H1 (cell line): ENCODE measurements around the gene ELSPBP1. TPM values are rescaled to one million over a fixed set of nuclear protein-coding genes. Genes with fewer than 3 reads are reported as not detected.

ENCODE experiments used
- CTCF ChIA-PET: fragments of 300-600 bp; sonication (Branson Sonifier 250); formaldehyde crosslinking; loops from one replicate; lab custom pipeline; 2021; ENCODE audit not compliant: partially characterized antibody; lab: Charles Lee
- POLR2A ChIA-PET: fragments of 300-600 bp; sonication (Branson Sonifier 250); formaldehyde crosslinking; loops from one replicate; lab custom pipeline; 2021; ENCODE audit warnings: inconsistent platforms; ENCODE audit not compliant: partially characterized antibody; lab: Charles Lee
- DNase-seq, 2 experiments: peaks; one replicate each; pipeline versions ENCODE4 v3.0.0 to v3.0.0-alpha.2; 2010 to 2022; ENCODE audit warnings: low spot score in 2 of 2, low read depth in 1 of 2, mixed read lengths in 1 of 2
- FAIRE-seq: peaks from 2 replicates; lab custom pipeline; 2011; peaks lifted over from hg19 to GRCh38; lab: Jason Lieb, UNC
- H2AFZ ChIP-seq: 2 replicates; pipeline ENCODE4 v1.8.1; 2012; ENCODE audit warnings: low read length, inconsistent platforms
- H2AK5ac ChIP-seq: 2 replicates; pipeline ENCODE4 v1.6.1; 2013; ENCODE audit warnings: low read depth, low read length
- H2BK120ac ChIP-seq: replicated peaks from 2 replicates; pipeline ENCODE3; 2013; ENCODE audit warnings: low read depth, low read length, inconsistent platforms
- H2BK12ac ChIP-seq: 2 replicates; pipeline ENCODE4 v1.6.1; 2013; ENCODE audit warnings: low read depth, low read length
- H2BK15ac ChIP-seq: 2 replicates; pipeline ENCODE4 v1.6.1; 2013; ENCODE audit warnings: low read length
- H2BK20ac ChIP-seq: 2 replicates; pipeline ENCODE4 v1.6.1; 2013; ENCODE audit warnings: low read length
- H2BK5ac ChIP-seq: 2 replicates; pipeline ENCODE4 v1.6.1; 2013; ENCODE audit warnings: low read depth, low read length
- H3K14ac ChIP-seq: 2 replicates; pipeline ENCODE4 v1.6.1; 2013; ENCODE audit warnings: inconsistent platforms; ENCODE audit not compliant: insufficient read length
- H3K18ac ChIP-seq: 2 replicates; pipeline ENCODE4 v1.6.1; 2013; ENCODE audit warnings: low read length; ENCODE audit errors: extremely low read depth
- H3K23ac ChIP-seq: 2 replicates; pipeline ENCODE4 v1.6.1; 2013; ENCODE audit warnings: inconsistent platforms; ENCODE audit not compliant: insufficient read length
- H3K23me2 ChIP-seq: 2 replicates; pipeline ENCODE4 v1.6.1; 2013; ENCODE audit warnings: low read depth, low read length
- H3K27ac ChIP-seq: 2 replicates; pipeline ENCODE4 v1.6.1; 2011; ENCODE audit warnings: low read depth, low read length, inconsistent platforms
- H3K27me3 ChIP-seq, 4 experiments: replicated peaks in 1 of 4; 1 replicate in 1 of 4; 2 replicates in 3 of 4; pipeline versions ENCODE4 v1.6.1 to v1.8.1; 2011 to 2013; ENCODE audit warnings: low read length in 3 of 4, mild to moderate bottlenecking in 3 of 4, inconsistent platforms in 2 of 4, mixed read lengths in 2 of 4, moderate library complexity in 1 of 4; ENCODE audit not compliant: control insufficient read depth in 3 of 4, insufficient read depth in 3 of 4; ENCODE audit errors: extremely low read depth in 1 of 4
- H3K36me3 ChIP-seq, 4 experiments: 2 replicates each; pipeline versions ENCODE4 v1.6.1 to v1.8.1; 2011 to 2013; ENCODE audit warnings: mild to moderate bottlenecking in 4 of 4, low read length in 3 of 4, moderate library complexity in 2 of 4, control low read depth in 1 of 4, inconsistent platforms in 1 of 4; ENCODE audit not compliant: insufficient read depth in 4 of 4, control insufficient read depth in 2 of 4
- H3K4ac ChIP-seq: replicated peaks from 2 replicates; pipeline ENCODE3; 2013; ENCODE audit warnings: low read length, low read depth, mixed read lengths, inconsistent platforms; ENCODE audit not compliant: insufficient read length
- H3K4me1 ChIP-seq, 4 experiments: replicated peaks in 1 of 4; 1 replicate in 1 of 4; 2 replicates in 3 of 4; pipeline versions ENCODE4 v1.6.1 to v1.8.1; 2011 to 2013; ENCODE audit warnings: low read length in 3 of 4, inconsistent platforms in 2 of 4, mixed read lengths in 1 of 4; ENCODE audit not compliant: insufficient read depth in 4 of 4, control insufficient read depth in 3 of 4
- H3K4me2 ChIP-seq, 2 experiments: 2 replicates each; pipeline versions ENCODE4 v1.6.1 to v1.8.1; 2011 to 2013; ENCODE audit warnings: low read depth in 2 of 2, low read length in 2 of 2, control low read depth in 1 of 2, inconsistent platforms in 1 of 2, mild to moderate bottlenecking in 1 of 2; ENCODE audit not compliant: insufficient read depth in 1 of 2
- H3K4me3 ChIP-seq, 4 experiments: fragments of 200-600, 300-600 bp in 1 of 4; sonication (generic), shearing (Covaris generic), sonication (Bioruptor Twin) in 1 of 4; 2 replicates each; pipeline versions ENCODE4 v1.5.1 to v1.8.1; 2011 to 2016; ENCODE audit warnings: low read length in 4 of 4, low read depth in 3 of 4, control low read depth in 2 of 4, inconsistent platforms in 2 of 4, mild to moderate bottlenecking in 2 of 4, mixed read lengths in 1 of 4, moderate library complexity in 1 of 4; ENCODE audit not compliant: insufficient read depth in 2 of 4; ENCODE audit errors: extremely low read depth in 1 of 4
- H3K56ac ChIP-seq: replicated peaks from 2 replicates; pipeline ENCODE3; 2013; ENCODE audit warnings: low read depth, mild to moderate bottlenecking, mixed read lengths, low read length, inconsistent platforms; ENCODE audit not compliant: insufficient read length
- H3K79me1 ChIP-seq: 2 replicates; pipeline ENCODE4 v1.6.1; 2013; ENCODE audit warnings: low read depth, low read length, control low read depth
- H3K79me2 ChIP-seq, 2 experiments: 2 replicates each; pipeline versions ENCODE4 v1.6.1 to v1.8.1; 2012 to 2013; ENCODE audit warnings: low read length in 2 of 2, mild to moderate bottlenecking in 2 of 2, inconsistent platforms in 1 of 2; ENCODE audit not compliant: insufficient read depth in 2 of 2, control insufficient read depth in 1 of 2
- H3K9ac ChIP-seq, 4 experiments: replicated peaks in 1 of 4; 1 replicate in 1 of 4; 2 replicates in 3 of 4; pipeline versions ENCODE4 v1.6.1 to v1.8.1; 2011 to 2013; ENCODE audit warnings: low read depth in 3 of 4, low read length in 3 of 4, control low read depth in 2 of 4, mild to moderate bottlenecking in 2 of 4, moderate library complexity in 2 of 4, inconsistent platforms in 1 of 4; ENCODE audit errors: extremely low read depth in 1 of 4
- H3K9me3 ChIP-seq, 2 experiments: 2 replicates each; pipeline versions ENCODE4 v1.6.1 to v1.8.1; 2012 to 2013; ENCODE audit warnings: mild to moderate bottlenecking in 2 of 2, moderate library complexity in 2 of 2, control low read depth in 1 of 2, inconsistent platforms in 1 of 2, low read depth in 1 of 2, low read length in 1 of 2, mixed read lengths in 1 of 2; ENCODE audit not compliant: insufficient read depth in 2 of 2
- H4K20me1 ChIP-seq, 2 experiments: replicated peaks in 1 of 2; 2 replicates each; pipeline versions ENCODE3 to v1.8.1; 2011 to 2013; ENCODE audit warnings: inconsistent platforms in 2 of 2, low read length in 2 of 2, mild to moderate bottlenecking in 1 of 2; ENCODE audit not compliant: insufficient read depth in 2 of 2, control insufficient read depth in 1 of 2
- H4K5ac ChIP-seq: 2 replicates; pipeline ENCODE4 v1.6.1; 2013; ENCODE audit warnings: low read length, low read depth, mixed read lengths, inconsistent platforms; ENCODE audit not compliant: insufficient read length
- H4K8ac ChIP-seq: 2 replicates; pipeline ENCODE4 v1.8.0; 2013; ENCODE audit warnings: mild to moderate bottlenecking, moderate library complexity, low read length, inconsistent platforms; ENCODE audit not compliant: insufficient read depth; ENCODE audit errors: extremely low read depth
- H4K91ac ChIP-seq: replicated peaks from 2 replicates; pipeline ENCODE3; 2013; ENCODE audit warnings: low read length, mixed read lengths, inconsistent platforms; ENCODE audit not compliant: insufficient read length
- ASH2L ChIP-seq: fragments of 200-600, 300-600 bp; sonication (generic); IDR thresholded peaks from one replicate; pipeline ENCODE4 v1.7.1; 2017; ENCODE audit warnings: low read length
- CBX5 ChIP-seq: fragments of 300-800, 300-1000 bp; sonication (generic); IDR thresholded peaks from 2 replicates; pipeline ENCODE4 v1.7.1; 2016; ENCODE audit warnings: antibody characterized with exemption, low read length, low read depth
- CEBPB ChIP-seq: IDR thresholded peaks from 2 replicates; pipeline ENCODE4 v1.6.1; 2012; ENCODE audit warnings: low read depth, low read length
- CTBP2 ChIP-seq: IDR thresholded peaks from 2 replicates; pipeline ENCODE4 v1.7.0; 2011; ENCODE audit warnings: borderline replicate concordance, mild to moderate bottlenecking, moderate library complexity, mixed read lengths, low read length; ENCODE audit not compliant: insufficient read depth, insufficient read length
- FOSL1 ChIP-seq: IDR thresholded peaks from 2 replicates; pipeline ENCODE4 v1.6.1; 2011; ENCODE audit warnings: mild to moderate bottlenecking, low read depth, low read length, moderate library complexity; ENCODE audit not compliant: insufficient read depth
- HDAC2 ChIP-seq, 2 experiments: fragments of 300-600 bp in 1 of 2; sonication (generic) in 1 of 2; IDR thresholded peaks; 2 replicates each; pipeline ENCODE4 v1.6.1; 2011 to 2012; ENCODE audit warnings: low read depth in 2 of 2, low read length in 2 of 2, mild to moderate bottlenecking in 2 of 2, moderate library complexity in 2 of 2, borderline replicate concordance in 1 of 2, inconsistent platforms in 1 of 2
- MAFK ChIP-seq: IDR thresholded peaks from 2 replicates; pipeline ENCODE4 v1.6.1; 2012; ENCODE audit warnings: low read depth, mild to moderate bottlenecking, improper control_type of control experiment, low read length
- RFX5 ChIP-seq: IDR thresholded peaks from 2 replicates; pipeline ENCODE4 v1.6.1; 2011; ENCODE audit warnings: low read depth, low read length, improper control_type of control experiment, borderline replicate concordance
- SAP30 ChIP-seq: fragments of 300-600 bp; sonication (generic); IDR thresholded peaks from 2 replicates; pipeline ENCODE4 v1.7.1; 2012; ENCODE audit warnings: low read length, moderate library complexity, mild to moderate bottlenecking, inconsistent platforms; ENCODE audit not compliant: insufficient read depth, insufficient replicate concordance
- SUZ12 ChIP-seq: fragments of 200-600 bp; sonication (generic); IDR thresholded peaks from 2 replicates; pipeline ENCODE4 v1.6.1; 2012; ENCODE audit warnings: mild to moderate bottlenecking, inconsistent platforms, low read length, moderate library complexity, mixed read lengths
- TEAD4 ChIP-seq: IDR thresholded peaks from 2 replicates; pipeline ENCODE4 v1.6.1; 2012; ENCODE audit warnings: low read depth, low read length, inconsistent platforms, mixed read lengths
- YY1 ChIP-seq: IDR thresholded peaks from 2 replicates; pipeline ENCODE4 v1.6.1; 2011; ENCODE audit warnings: low read depth, mild to moderate bottlenecking, low read length
- WGBS, 2 experiments: shearing (Covaris generic) in 1 of 2; methylation state at CpG; one replicate each; pipeline versions ENCODE4 v1.1.6 to v1.1.7; 2013 to 2015; ENCODE audit warnings: low lambda C conversion rate in 2 of 2, mixed read lengths in 2 of 2, inconsistent platforms in 1 of 2, low coverage in 1 of 2, missing lambda C conversion rate in 1 of 2; ENCODE audit not compliant: insufficient replicate concordance in 2 of 2, insufficient coverage in 1 of 2, insufficient read length in 1 of 2; ENCODE audit errors: extremely low coverage in 1 of 2, missing lambda C conversion rate in 1 of 2; 5-methylcytosine and 5-hydroxymethylcytosine counted together
- polyA plus RNA-seq, 7 experiments: library from polyadenylated mRNA; depleted of rRNA in 3 of 7; stranded (reverse) in 5 of 7; unstranded in 2 of 7; fragments of >200 nt in 5 of 7; fragments of 200-250 nt in 2 of 7; gene quantifications; 1 replicate in 5 of 7; 2 replicates in 1 of 7; 4 replicates in 1 of 7; pipeline versions ENCODE4 v1.2.1 to v1.2.3, GENCODE V29; 2011 to 2013; ENCODE audit warnings: missing spikeins in 2 of 7, mixed read lengths in 2 of 7
- total RNA-seq: library from RNA; stranded (reverse); fragmentation: NEBNext Ultra II Directional; extraction: Animal tissue kit (Norgen Biotek cat#: 25700); gene quantifications from 2 replicates; pipeline ENCODE4 v1.2.1, GENCODE V29; 2021

ELSPBP1 gene
- total and polyA plus RNA-seq, 2 of the 8 experiments (the other 6 are each of a cell fraction or from before 2014, with no cell fraction given), result not detected

DNA sequence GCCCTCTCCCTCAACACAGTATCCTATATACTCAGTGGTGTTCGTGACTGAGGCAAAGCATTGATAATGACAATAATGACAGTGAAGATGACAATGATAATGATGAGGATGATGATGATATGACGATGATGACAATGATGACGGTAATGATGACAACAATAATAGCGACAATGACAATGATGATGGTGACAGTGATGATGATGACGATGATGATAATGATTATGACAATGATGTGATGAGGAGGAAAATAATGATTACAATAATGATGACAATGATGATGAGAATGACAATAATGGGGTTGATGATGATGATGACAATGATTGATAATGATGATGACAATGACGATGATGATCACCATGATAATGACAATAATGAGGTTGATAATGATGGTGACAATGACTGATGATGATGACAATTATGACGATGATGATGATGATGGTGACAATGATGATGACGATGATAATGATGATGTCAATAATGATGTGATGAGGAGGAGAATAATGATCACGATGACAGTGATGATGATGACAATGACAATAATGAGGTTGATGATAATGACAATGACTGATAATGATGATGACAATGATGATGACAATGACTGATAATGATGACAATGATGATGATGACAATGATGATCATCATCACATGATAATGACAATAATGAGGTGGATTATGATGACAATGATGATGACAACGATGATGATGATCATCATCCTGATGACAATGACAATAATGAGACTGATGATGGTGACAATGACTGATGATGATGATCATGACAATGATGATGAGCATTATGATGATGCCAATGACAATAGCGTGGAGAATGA lies 16.7 kb downstream of the ELSPBP1 start:
- Histone ChIP-seq H2BK20ac (no peak overlapping the region), H4K5ac (no peak overlapping the region), H3K4me2 (no peak overlapping the region), H3K4me1 (peaks cover 0 to 5% (median 0%) of the 10 kb centered on the region in 4 experiments; a peak in 2 of 7 replicates), H3K23ac (no peak overlapping the region), H3K36me3 (no peaks in the 10 kb centered on the region), H3K9ac (no peak overlapping the region), H3K27ac (no peak overlapping the region), H2BK120ac (no peak overlapping the region), H3K18ac (no peak overlapping the region), H3K79me1 (no peaks in the 10 kb centered on the region), H3K23me2 (no peaks in the 10 kb centered on the region), H3K9me3 (peaks cover 0 to 9% of the 10 kb centered on the region in 2 experiments; a peak in 1 of 4 replicates), H3K79me2 (no peaks in the 10 kb centered on the region), H4K8ac (no peak overlapping the region), H2BK12ac (no peak overlapping the region), H3K4ac (no peak overlapping the region), H4K20me1 (no peaks in the 10 kb centered on the region), H2BK15ac (no peak overlapping the region), H2AFZ (no peak overlapping the region), H2BK5ac (no peak overlapping the region), H3K4me3 (no peak overlapping the region), H2AK5ac (no peak overlapping the region), H3K14ac (no peak overlapping the region), H4K91ac (no peak overlapping the region), H3K27me3 (no peaks in the 10 kb centered on the region), H3K56ac (no peak overlapping the region)
- WGBS, 2 experiments, result 90% methylated on average over 11 of the region's 11 CpGs; no CpG with 5 or more reads in 1 of the 2 experiments
- ChIA-PET POLR2A (no interaction called here), CTCF (no interaction called here)
- FAIRE-seq (no peak), DNase-seq (no peak)
- TF ChIP-seq SAP30, result no peak
- no peak for TF ChIP-seq ASH2L
- no peak for TF ChIP-seq TEAD4
- no peak for TF ChIP-seq HDAC2 (IDR thresholded peaks at IDR 0.05; ENCODE audit: borderline replicate concordance in 1 of 2, low read depth in 2 of 2, low read length in 2 of 2)
- no peak for TF ChIP-seq SUZ12
- TF ChIP-seq CEBPB, result no peak
- TF ChIP-seq RFX5, result no peak
- no peak for TF ChIP-seq CBX5
- no peak for TF ChIP-seq CTBP2
- TF ChIP-seq MAFK, result no peak
- no peak for TF ChIP-seq FOSL1
- TF ChIP-seq YY1, result no peak
